Inflammatory macrophage (primary cell): Measurements from ENCODE around the gene FAM161B.
"Not testable (repeated sequence)": the region's sequence is repeated elsewhere in the genome, so short reads cannot be mapped to it uniquely, and the experiment has no call there.

Experiments used
- DNase-seq, 2 donors: peaks; one replicate each; pipeline ENCODE4 v3.0.0-alpha.2; 2020 to 2022

The FAM161B gene

DNA sequence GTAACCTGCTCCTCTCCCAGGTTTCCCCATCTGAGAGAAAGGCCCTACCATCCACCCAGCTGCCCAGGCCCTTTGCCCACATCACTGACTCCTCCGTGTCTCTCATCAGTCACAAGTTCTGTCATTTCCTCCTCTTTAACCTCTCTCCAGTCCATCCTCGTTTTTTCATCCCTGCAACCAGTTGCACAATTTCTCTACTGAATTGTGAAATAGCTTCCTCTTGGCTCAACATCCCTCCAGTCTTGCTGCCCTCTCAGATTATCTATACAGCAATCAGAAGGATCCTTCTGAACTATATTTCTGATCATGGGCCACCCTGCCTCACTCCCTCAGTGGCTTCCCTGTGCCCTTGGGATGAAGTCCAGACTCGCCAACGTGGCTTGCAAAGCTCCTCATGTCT lies 6.8 kb downstream of the FAM161B start:
- DNase-seq, result peak; percentile 64 to 88

DNA sequence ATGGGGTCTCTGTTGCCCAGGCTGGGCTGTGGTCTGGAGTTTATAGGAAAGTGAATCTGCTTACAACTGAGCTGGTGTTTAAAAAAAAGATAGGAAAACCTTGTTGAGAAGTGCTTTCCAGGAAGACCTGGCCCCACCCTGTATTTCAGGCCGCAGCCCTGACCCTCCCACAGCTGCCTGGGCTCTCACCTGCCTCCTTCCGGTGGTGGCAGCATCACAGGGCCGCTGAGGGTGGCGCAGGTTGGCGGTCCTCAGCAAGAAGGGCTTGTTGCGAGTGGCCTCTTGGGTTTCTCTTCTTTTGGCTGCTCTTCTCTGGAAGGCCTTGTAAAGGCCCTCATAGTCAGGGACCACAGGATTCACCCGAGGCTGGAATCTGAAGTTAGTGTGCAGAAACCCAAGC lies 7.7 kb downstream of the FAM161B start:
- no peak for DNase-seq

DNA sequence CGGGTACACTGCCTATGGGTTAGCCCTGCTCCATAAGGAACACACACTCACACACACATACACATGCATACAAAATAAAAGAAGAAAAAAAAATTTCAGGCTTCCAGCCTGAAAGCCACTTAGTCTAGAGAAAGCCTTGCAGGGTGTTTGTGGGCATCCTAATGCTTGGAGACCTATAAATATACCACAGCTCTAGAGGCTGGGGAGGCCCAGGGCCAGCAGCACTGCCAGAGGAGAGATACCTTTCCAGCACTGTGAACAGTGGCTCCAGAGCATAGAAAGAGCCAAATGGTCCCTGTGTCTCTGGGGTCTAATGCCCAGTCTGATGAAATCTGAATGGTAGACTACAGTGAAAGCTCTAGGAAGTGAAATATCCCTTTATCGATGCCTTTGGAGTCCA lies 12.9 kb downstream of the FAM161B start:
- no peak for DNase-seq

DNA sequence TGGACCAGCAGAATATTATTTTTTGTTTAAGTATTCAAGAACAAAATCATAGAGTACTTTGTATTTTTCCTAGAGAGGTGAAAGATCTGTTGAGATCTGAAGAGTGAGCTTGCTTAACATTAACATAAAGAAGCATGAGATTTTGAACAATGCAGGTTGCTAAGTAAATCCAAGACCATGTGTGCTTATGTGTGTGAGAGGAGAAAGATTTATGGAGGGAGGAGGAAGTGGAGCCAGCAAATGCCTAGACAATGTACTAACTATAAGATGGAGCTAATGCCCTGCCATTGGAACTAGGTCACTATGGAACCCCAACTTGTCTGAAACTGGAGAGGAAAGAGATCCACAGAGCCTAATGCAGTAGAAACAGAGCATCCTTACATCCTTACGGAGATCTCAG lies 13.3 kb downstream of the FAM161B start:
- no peak for DNase-seq

DNA sequence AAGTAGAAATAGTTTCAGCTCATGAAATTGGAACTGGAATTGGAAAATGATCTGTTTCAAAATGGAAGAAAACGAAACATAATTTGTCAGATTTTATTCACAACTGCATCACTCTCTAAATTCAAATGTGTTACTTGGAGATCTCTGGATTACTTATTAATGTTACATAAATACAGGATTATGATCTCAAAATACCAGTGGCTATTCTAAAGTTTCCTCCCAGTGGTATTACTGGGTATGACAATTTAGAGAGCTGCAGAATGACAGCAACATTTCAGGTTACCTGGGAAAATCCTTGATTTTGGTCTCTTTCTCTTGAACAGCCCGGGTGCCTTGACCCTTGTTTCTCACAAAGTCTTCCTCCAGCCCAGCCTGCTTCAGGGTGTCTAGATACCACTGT lies 14.2 kb downstream of the FAM161B start:
- no peak for DNase-seq

DNA sequence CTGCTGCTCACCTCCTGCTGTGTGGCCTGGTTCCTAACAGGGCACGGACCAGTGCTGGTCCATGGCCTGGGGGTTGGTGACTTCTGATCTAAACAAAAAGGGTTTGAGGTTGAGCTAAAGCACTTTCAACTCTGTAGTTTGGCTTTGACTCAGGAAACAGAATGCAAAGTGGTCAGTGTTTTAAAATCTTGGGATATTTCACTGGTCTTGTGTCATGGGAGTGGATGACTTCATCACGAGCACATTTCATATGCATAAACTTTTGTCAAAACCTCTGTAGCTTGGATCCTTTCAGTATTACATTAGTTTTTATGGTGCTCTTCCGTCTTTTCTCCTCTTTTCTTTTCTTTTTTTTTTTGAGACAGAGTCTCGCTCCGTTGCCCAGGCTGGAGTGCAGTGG lies 25.6 kb downstream of the FAM161B start:
- no peak for DNase-seq

DNA sequence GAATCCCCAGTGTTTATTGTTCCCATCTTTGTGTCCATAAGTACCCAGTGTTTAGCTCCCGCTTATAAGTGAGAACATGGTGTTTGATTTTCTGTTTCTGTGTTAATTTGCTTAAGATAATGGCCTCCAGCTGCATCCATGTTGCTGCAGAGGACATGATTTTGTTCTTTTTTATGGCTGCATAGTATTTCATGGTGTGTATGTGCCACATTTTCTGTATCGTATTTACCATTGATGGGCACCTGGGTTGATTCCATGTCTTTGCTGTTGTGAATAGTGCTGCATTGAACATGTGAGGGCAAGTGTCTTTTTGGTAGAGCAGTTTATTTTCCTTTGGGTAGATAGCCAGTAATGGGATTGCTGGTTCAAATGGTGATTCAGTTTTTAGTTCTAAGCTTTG lies 30.4 kb downstream of the FAM161B start:
- not testable (repeated sequence) for DNase-seq

DNA sequence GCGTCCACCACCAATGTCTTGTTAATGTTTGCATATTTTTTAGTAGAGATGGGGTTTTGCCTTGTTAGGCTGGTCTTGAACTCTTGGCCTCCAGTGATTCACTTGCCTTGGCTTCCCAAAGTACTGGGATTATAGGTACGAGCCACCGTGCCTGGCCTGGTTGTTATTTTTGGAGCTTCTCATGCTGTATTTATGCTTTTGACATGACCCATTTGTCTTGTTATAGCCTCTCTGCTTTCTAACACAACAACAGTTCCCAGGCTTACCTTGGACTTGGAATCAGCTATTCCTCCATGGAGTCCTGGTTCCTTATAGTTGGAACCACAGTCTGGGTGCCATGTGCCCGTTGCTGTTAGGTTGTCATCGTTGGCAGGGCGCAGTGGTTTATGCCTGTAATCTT lies 33.6 kb downstream of the FAM161B start:
- DNase-seq, result no peak

DNA sequence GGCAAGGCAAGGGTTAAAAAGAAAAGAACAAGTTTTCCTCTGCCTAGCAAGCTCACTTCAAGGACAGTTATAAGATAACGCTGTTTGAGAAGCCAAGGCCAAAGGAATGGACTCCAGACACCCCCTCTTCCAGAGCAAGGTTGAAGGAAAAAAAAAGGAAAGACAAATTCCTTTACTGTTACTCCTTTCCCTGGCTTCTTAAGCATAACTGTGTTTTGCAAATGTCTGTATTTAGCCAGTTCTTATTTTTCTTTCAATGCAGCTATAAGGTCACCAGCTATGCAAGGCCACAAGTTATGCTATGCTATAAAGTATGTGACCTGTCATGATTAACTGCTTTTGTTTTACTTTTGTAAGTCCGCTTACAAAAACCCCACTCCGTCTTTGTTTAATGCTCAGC lies 36.6 kb downstream of the FAM161B start:
- DNase-seq, result no peak

DNA sequence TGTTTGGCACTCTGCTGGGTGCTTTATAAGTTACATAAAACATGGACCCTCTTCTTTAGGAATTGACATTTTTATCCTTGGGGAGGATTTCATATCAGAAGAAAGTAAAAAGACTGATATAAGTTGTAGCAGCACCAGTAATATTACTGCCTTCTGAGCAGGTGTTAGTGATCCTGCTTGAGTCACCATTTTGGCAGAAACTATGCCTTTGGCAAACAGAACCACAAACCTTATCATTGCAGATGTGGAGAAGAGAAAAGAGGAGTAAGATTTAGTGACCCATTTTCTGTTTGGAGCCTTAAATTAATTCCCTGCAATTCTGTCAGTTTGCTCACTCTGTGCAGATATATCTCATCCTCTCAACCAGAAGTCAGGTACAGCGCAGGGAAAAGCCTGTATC lies 40.2 kb downstream of the FAM161B start:
- DNase-seq, result no peak

DNA sequence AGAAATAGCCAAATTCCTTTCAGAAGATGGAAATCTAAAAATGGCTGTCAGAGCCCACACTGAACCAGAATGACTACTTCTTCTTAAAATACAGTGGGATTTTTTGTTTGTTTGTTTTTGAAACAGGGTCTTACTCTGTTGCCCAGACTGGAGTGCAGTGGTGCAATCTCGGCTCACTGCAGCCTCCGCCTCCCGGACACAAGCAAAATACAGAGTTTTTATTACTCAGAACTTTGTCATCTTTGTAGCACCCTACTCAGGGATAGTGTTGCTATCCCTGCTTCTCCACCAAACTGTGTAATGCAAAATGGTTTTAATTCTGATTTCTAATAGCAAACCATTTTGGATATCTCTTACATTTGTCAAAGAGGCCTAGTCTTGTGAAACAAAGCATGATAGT lies 46.9 kb downstream of the FAM161B start:
- no peak for DNase-seq

DNA sequence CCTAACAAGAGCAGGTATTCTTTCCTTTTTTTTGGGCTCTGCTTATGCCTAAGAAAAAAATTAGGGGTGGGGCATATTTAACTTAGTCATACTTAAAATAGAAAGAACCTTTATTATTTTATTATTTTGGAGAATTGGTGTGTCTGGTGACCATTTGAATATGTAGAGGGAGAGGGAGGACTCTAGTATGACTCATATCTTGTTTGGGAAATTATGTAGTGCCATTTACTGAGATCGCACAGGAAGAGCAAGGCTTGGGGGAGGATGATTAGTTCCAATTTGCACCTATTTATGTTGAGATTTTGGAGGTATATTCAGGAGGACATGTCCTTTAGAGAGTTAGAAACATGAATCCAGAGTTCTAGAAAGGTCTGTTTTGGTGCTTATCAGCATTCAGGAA lies 53.4 kb downstream of the FAM161B start:
- DNase-seq, result no peak

DNA sequence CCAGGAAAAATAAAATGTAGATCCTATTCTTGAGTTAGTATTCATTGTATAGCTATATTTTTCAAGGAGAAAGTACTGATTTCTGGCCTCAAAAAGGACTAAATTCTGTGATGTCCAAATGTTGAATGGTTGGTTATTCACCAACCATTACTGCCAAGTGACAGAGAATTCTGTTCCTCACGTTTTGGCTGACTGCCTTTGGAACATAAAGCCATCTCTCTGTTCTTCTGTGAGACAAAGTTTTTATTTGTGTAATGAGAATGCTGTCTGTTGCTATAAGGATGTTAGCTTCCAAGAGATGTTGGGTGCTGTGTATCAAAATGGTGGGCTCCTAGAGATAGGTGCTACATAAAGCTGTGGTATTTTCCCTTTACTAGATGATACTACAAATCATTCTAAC lies 54.0 kb downstream of the FAM161B start:
- DNase-seq, result no peak

DNA sequence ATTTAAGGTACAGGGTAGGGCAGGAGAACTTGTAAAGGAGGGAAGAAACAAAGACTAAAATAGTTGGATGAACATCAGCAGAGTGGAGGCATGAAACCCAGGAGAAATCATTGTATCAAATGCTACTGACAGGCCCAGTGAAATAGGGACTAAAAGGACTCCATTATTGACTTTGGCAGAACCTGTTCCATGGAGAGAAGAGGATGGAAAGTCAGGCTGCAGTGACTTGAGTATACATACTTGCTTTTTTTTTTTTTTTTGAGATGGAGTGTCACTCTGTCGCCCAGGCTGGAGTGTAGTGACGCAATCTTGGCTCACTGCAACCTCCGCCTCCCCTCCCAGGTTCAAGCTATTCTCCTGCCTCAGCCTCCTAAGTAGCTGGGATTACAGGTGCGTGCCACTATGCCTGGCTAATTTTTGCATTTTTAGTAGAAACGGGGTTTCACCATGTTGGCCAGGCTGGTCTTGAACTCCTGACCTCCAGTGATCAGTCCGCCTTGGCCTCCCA lies 55.7 kb downstream of the FAM161B start:
- not testable (repeated sequence) for DNase-seq

DNA sequence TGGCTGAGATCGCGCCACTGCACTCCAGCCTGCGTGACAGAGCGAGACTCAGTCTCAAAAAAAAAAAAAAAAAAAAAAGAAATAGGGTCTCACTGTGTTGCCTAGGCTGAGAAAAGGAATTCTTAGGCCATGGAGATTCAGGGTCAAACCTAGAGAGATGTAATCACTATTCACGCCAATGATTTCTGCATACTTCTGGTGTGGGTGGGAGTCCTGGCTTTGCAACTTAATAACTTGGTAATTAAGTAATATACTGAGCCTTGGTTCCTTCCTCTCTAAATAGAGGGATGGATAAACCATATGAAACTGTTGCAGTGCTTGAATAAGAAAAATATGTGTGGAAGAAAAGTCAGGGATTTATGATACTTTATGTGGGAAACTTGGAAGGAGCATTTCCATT lies 60.5 kb downstream of the FAM161B start:
- DNase-seq, result peak; percentile 56 to 66

DNA sequence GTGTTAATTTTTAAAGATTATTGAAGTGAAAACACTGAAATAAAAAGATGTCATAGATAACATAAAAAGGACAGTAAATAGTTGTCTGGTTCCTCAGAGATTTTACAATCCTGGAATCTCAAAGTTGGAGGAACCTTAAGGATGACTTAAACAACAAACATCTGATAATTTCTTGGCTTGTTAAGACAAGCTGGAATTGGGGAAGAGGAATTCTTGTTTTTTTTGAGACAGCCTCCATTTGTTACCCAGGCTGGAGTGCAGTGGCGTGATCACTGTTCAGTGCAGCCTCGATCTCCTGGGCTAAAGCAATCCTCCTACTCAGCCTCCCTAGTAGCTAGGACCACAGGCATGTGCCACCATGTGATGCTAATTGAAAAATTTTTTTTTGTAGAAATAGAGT lies 60.9 kb downstream of the FAM161B start:
- peak; percentile 15 to 48 for DNase-seq

DNA sequence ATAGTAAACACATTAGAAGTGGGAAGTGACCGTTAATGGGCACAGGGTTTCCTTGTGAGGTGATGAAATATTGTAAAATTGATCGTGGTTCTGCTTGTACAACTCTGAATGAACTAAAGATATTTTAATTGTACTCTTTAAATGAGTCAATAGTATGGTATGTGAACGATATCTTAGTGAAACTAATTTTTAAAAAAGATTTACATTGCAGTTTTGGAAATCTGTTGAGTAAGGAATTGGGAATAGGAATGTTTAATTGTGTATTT lies 61.5 kb downstream of the FAM161B start:
- DNase-seq, result peak; percentile 49 to 65

DNA sequence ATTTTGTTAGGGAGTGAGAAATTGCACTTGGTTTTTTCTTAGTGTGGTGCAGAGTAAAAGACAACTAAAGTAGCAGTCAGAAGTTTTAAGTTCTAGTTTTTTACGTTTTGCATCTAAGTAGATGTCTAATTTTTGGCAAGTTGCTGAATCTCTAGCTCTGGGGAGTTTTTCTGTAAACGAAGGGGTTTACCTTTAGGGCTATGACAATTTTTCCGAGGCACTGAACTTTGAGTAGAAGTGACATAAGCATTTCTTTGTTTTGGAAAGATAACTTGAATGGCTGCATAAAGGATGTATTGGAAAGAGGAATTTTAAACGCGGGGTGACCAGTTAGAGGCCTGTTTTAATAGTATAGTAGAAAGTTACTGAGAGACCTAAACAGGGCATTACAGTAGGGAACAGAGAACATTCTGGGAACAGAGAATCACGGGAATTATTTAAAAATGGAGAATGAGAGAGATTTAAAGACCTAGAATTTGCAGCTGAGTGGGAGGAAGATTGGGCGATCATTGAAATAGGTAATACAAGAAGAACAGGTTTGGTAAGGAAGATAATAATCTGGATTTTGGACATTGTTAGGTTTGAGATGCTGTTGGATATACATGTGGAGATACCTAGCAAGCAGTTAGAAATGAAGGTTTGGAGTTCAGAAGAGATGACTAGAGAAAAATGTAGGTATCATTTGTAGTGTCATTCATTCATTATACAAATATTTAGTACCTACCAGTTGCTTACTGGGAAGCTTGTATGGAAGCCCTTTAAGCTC lies 62.0 kb downstream of the FAM161B start:
- no peak for DNase-seq

DNA sequence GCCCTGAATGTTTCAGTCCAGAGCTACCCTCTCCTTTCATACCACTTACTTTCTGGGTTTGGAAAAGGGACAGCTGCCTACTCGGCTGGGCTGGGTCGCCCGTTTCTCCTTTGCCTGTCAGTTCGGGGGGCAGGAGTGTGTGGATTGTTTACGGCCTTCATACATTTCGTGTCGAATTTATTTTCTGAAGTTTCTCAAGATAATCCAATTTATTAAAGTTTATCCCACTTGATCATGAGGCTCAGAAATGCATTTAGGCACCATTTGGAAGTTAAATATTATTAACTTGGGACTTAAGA lies 62.6 kb downstream of the FAM161B start:
- DNase-seq, result peak in 1 of 2 donors; percentile 11

DNA sequence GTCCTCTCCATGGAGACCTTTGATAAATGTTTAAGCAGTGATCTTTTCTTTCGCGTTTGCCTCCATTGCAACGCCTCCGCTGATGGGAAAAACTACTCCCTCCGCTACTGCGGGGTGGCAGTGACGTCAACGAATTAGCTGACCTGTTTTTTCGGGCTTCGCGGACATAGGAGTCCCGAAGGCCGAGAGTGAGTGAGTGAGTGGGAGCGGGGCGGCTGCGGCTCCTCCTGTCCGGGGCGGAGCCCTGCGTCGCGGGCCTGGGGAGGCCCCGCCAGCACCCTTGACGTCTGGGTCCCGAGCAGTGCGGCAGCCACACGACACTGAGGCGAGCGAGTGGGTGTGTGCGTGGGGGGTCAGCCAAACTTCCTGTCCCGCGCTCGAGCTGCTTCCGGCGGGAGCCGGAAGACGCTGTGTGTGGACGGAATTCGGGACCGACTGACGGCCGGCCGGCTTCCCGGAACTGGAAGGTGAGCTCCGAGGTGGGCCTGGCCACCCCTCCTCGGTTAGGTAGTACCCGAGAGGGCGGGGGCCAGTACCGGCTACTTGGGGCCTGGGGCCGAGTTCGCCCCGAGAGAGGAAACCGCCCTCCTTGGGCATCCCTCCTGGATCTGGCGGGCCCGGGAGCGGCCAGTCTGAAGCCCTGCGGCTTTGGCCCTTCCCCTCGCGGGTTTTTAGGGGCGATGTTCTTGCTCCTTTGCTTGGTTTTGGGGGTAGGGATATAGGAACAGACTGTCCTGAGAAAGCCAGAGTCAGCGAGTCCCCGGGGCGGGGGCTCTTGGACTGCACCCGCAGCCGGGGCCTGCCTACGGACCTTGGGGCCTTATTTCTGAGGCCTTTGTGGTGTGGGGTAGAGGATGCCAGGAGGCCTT lies 63.2 kb downstream of the FAM161B start, which contains the start of gene ZNF410:
Gene ZNF410 (plus strand): TSS at position 411 of the 869 bp plus-strand sequence. CDS start 5,317 bp downstream, outside the sequence.
- DNase-seq, result peak; percentile 98 to 99

DNA sequence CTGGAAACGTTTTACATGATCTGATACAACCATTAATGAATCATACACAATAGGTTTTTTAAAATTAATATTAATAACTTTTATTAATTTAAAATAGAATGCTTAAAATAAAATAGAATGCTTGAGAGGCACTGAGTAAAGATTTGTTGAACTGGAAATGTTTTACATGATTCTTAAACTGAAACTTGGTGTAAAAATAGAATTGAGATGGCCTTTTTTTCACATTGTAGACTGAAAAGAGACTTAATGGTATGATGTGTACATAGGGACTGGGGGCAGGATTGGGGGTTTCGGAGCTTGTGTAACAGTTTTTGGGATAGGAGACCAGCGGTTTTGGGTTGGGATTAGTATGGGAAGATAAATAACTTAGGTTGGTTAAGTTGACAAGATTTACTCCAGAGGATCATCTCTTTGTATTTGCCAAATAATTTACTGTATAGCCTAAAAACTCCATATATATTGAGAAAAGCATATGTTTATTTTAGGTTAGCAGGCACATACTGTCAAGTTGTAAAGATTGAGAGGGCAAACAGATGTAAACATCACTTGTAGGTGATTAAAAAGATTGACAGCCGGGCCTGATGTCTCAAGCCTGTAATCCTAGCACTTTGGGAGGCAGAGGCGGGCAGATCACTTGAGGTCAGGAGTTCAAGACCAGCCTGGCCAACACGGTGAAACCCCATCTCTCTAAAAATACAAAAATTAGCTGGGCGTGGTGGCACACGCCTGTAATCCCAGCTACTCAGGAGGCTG lies 65.3 kb downstream of the FAM161B start:
- DNase-seq, result no peak
